ENCODE measurements around the gene NKAIN4.

GRCh38 chr20:63280371-63280770, 26.1 kb upstream of the NKAIN4 start:
- TF ChIP-seq EZH2 (IDR thresholded peaks at IDR 0.05; ENCODE audit: borderline replicate concordance), result no peak
- TF ChIP-seq, protein P1, sequence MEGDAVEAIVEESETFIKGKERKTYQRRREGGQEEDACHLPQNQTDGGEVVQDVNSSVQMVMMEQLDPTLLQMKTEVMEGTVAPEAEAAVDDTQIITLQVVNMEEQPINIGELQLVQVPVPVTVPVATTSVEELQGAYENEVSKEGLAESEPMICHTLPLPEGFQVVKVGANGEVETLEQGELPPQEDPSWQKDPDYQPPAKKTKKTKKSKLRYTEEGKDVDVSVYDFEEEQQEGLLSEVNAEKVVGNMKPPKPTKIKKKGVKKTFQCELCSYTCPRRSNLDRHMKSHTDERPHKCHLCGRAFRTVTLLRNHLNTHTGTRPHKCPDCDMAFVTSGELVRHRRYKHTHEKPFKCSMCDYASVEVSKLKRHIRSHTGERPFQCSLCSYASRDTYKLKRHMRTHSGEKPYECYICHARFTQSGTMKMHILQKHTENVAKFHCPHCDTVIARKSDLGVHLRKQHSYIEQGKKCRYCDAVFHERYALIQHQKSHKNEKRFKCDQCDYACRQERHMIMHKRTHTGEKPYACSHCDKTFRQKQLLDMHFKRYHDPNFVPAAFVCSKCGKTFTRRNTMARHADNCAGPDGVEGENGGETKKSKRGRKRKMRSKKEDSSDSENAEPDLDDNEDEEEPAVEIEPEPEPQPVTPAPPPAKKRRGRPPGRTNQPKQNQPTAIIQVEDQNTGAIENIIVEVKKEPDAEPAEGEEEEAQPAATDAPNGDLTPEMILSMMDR (IDR thresholded peaks at IDR 0.05; ENCODE audit: poor library complexity), result no peak
